SK-N-SH (cell line): ENCODE results near the gene KRT6B. TPM values are rescaled to one million over a fixed set of nuclear protein-coding genes. Genes with fewer than 3 reads are reported as not detected.
"Not testable (repeated sequence)": the region's sequence is repeated elsewhere in the genome, so short reads cannot be mapped to it uniquely, and the experiment has no call there.

Experiments
- CTCF ChIA-PET: fragments of 300-600, 350-600 bp; formaldehyde crosslinking; extraction: SDS; loops from one replicate; lab custom pipeline; 2021; lab: Yijun Ruan, JAX
- POLR2A ChIA-PET: fragments of 350-600 bp; sonication (Branson Sonifier 250); formaldehyde crosslinking; extraction: SDS; loops from one replicate; lab custom pipeline; 2020; ENCODE audit warnings: antibody characterized with exemption, inconsistent platforms; lab: Yijun Ruan, JAX
- DNase-seq: peaks from one replicate; pipeline ENCODE4 v3.0.0; 2012
- H2AFZ ChIP-seq: fragments of 200-600 bp; sonication (generic); 2 replicates; pipeline ENCODE4 v1.8.1; 2016; ENCODE audit warnings: antibody characterized with exemption, mild to moderate bottlenecking, low read depth
- H3F3A ChIP-seq: fragments of 200-600 bp; sonication (generic); replicated peaks from 2 replicates; pipeline ENCODE3; 2016; ENCODE audit warnings: antibody characterized with exemption, mild to moderate bottlenecking; ENCODE audit not compliant: insufficient read depth
- H3K27ac ChIP-seq, 2 experiments: fragments of 200-500 bp in 1 of 2; fragments of 200-600 bp in 1 of 2; sonication (Bioruptor generic) in 1 of 2; sonication (generic), shearing (Covaris generic) in 1 of 2; 2 replicates each; pipeline versions ENCODE4 v1.5.1 to v1.6.1; 2014 to 2016; ENCODE audit warnings: low read depth in 2 of 2, inconsistent platforms in 1 of 2, low read length in 1 of 2, mild to moderate bottlenecking in 1 of 2, mixed read lengths in 1 of 2
- H3K27me3 ChIP-seq: fragments of 200-600 bp; sonication (generic), shearing (Covaris generic); 2 replicates; pipeline ENCODE4 v1.6.1; 2016; ENCODE audit warnings: mixed run types; ENCODE audit not compliant: insufficient read depth
- H3K36me3 ChIP-seq, 2 experiments: fragments of 200-500 bp in 1 of 2; fragments of 200-600 bp in 1 of 2; sonication (Bioruptor generic) in 1 of 2; sonication (generic) in 1 of 2; replicated peaks in 1 of 2; 2 replicates each; pipeline versions ENCODE3 to v1.5.1; 2014 to 2016; ENCODE audit warnings: low read length in 1 of 2, mild to moderate bottlenecking in 1 of 2; ENCODE audit not compliant: insufficient read depth in 2 of 2, control insufficient read depth in 1 of 2
- H3K4me1 ChIP-seq, 2 experiments: fragments of 200-500 bp in 1 of 2; fragments of 200-600 bp in 1 of 2; sonication (Bioruptor generic) in 1 of 2; sonication (generic), shearing (Covaris generic) in 1 of 2; 2 replicates each; pipeline versions ENCODE4 v1.5.1 to v1.6.1; 2014 to 2016; ENCODE audit warnings: low read depth in 1 of 2, low read length in 1 of 2, mixed run types in 1 of 2; ENCODE audit not compliant: insufficient read depth in 2 of 2, control insufficient read depth in 1 of 2
- H3K4me2 ChIP-seq: fragments of 200-600 bp; sonication (generic), shearing (Covaris generic); 2 replicates; pipeline ENCODE4 v1.6.1; 2017; ENCODE audit warnings: mixed run types
- H3K4me3 ChIP-seq, 2 experiments: fragments of 200-500 bp in 1 of 2; fragments of 200-600 bp in 1 of 2; sonication (Bioruptor generic) in 1 of 2; sonication (generic), shearing (Covaris generic) in 1 of 2; 2 replicates each; pipeline versions ENCODE4 v1.5.1 to v1.8.1; 2014 to 2016; ENCODE audit warnings: low read depth in 2 of 2, inconsistent platforms in 1 of 2, low read length in 1 of 2, mild to moderate bottlenecking in 1 of 2, mixed read lengths in 1 of 2, moderate library complexity in 1 of 2
- H3K79me2 ChIP-seq: fragments of 200-600 bp; sonication (generic); 2 replicates; pipeline ENCODE4 v1.8.1; 2017; ENCODE audit warnings: mild to moderate bottlenecking; ENCODE audit not compliant: insufficient read depth
- H3K9ac ChIP-seq: fragments of 200-600 bp; sonication (generic); 2 replicates; pipeline ENCODE4 v1.6.1; 2017; ENCODE audit warnings: mixed run types
- H3K9me2 ChIP-seq: fragments of 200-600 bp; sonication (generic); 2 replicates; pipeline ENCODE4 v1.6.1; 2017; ENCODE audit warnings: mixed run types
- H3K9me3 ChIP-seq: fragments of 200-600 bp; sonication (generic); 2 replicates; pipeline ENCODE4 v1.6.1; 2017; ENCODE audit warnings: mixed run types, mild to moderate bottlenecking, moderate library complexity
- H4K20me1 ChIP-seq: fragments of 200-600 bp; sonication (generic); 2 replicates; pipeline ENCODE4 v1.6.1; 2017; ENCODE audit warnings: mild to moderate bottlenecking, mixed run types; ENCODE audit not compliant: insufficient read depth
- CTCF ChIP-seq: fragments of 200-600 bp; sonication (generic); IDR thresholded peaks from 2 replicates; pipeline ENCODE4 v1.6.1; 2017; ENCODE audit warnings: antibody characterized with exemption, mild to moderate bottlenecking, moderate library complexity
- EP300 ChIP-seq, 2 experiments: IDR thresholded peaks; 2 replicates each; pipeline versions ENCODE4 v1.4.0 to v1.6.1; 2012; ENCODE audit warnings: borderline replicate concordance in 1 of 2, low read depth in 1 of 2, low read length in 1 of 2
- FOSL2 ChIP-seq: IDR thresholded peaks from 2 replicates; pipeline ENCODE4 v1.4.0; 2012; ENCODE audit warnings: low read depth, mild to moderate bottlenecking, moderate library complexity, borderline replicate concordance
- FOXJ3 ChIP-seq: sonication (generic); formaldehyde crosslinking; IDR thresholded peaks from 2 replicates; pipeline ENCODE4 v1.5.1; 2020; ENCODE audit warnings: mild to moderate bottlenecking, missing genetic modification reagents
- GATA2 ChIP-seq: sonication (generic); formaldehyde crosslinking; IDR thresholded peaks from 2 replicates; pipeline ENCODE4 v1.5.0; 2020; ENCODE audit warnings: mild to moderate bottlenecking, missing genetic modification reagents
- IRF3 ChIP-seq: fragments of 150-350 bp; IDR thresholded peaks from 2 replicates; pipeline ENCODE4 v1.6.1; 2016; ENCODE audit warnings: mild to moderate bottlenecking, low read depth, low read length
- MAX ChIP-seq: IDR thresholded peaks from 2 replicates; pipeline ENCODE4 v1.4.0; 2012; ENCODE audit warnings: low read depth
- MEF2A ChIP-seq: IDR thresholded peaks from 2 replicates; pipeline ENCODE4 v1.4.0; 2012; ENCODE audit warnings: low read depth, borderline replicate concordance
- MXI1 ChIP-seq: IDR thresholded peaks from 2 replicates; pipeline ENCODE4 v1.6.1; 2012; ENCODE audit warnings: mild to moderate bottlenecking, low read depth, low read length, improper control_type of control experiment
- NRF1 ChIP-seq: IDR thresholded peaks from 2 replicates; pipeline ENCODE4 v1.6.1; 2012; ENCODE audit warnings: low read depth, mild to moderate bottlenecking, low read length
- RCOR1 ChIP-seq: fragments of 150-350 bp; IDR thresholded peaks from 2 replicates; pipeline ENCODE4 v1.6.1; 2017; ENCODE audit warnings: antibody characterized with exemption, low read length
- RXRA ChIP-seq: IDR thresholded peaks from 2 replicates; pipeline ENCODE4 v1.4.0; 2012; ENCODE audit warnings: low read depth, mild to moderate bottlenecking, borderline replicate concordance
- USF2 ChIP-seq: fragments of 150-350 bp; IDR thresholded peaks from 2 replicates; pipeline ENCODE4 v1.6.1; 2017; ENCODE audit warnings: antibody characterized with exemption, low read length, low read depth, borderline replicate concordance
- ZBTB33 ChIP-seq: IDR thresholded peaks from 2 replicates; pipeline ENCODE4 v1.4.0; 2012; ENCODE audit warnings: low read depth, borderline replicate concordance
- WGBS: methylation state at CpG from one replicate; pipeline ENCODE4 v1.1.6; 2017; ENCODE audit warnings: low lambda C conversion rate; 5-methylcytosine and 5-hydroxymethylcytosine counted together
- polyA plus RNA-seq, 3 experiments: library from polyadenylated mRNA; depleted of rRNA; stranded (reverse); fragments of >200 nt; gene quantifications; 2 replicates each; pipeline ENCODE4 v1.2.3, GENCODE V29; 2012

The KRT6B gene
- polyA plus RNA-seq, 1 of the 3 experiments (the other 2 are of a cell fraction) = not detected

GRCh38 chr12:52454411-52455201 is 2.7 kb upstream of the KRT6B start:
- Histone ChIP-seq H4K20me1 (no peaks in the 10 kb centered on the region), H3K4me2 (no peak overlapping the region), H3K27ac (no peak overlapping the region), H3K4me1 (no peaks in the 10 kb centered on the region), H3F3A (no peaks in the 10 kb centered on the region), H3K27me3 (peaks cover 15% of the 10 kb centered on the region), H3K36me3 (no peaks in the 10 kb centered on the region), H3K9ac (no peak overlapping the region), H3K4me3 (no peak overlapping the region), H3K9me2 (no peaks in the 10 kb centered on the region), H3K79me2 (no peaks in the 10 kb centered on the region), H3K9me3 (no peaks in the 10 kb centered on the region), H2AFZ (no peak overlapping the region)
- 17% methylated on average over 3 of the region's 3 CpGs for WGBS
- TF ChIP-seq RCOR1 (no peak), ZBTB33 (no peak), USF2 (no peak), MXI1 (no peak), NRF1 (no peak), FOSL2 (no peak)
- DNase-seq = no peak
- POLR2A ChIA-PET = no interaction called here
- CTCF ChIA-PET = no interaction called here

GRCh38 chr12:52448228-52448627 is 3.7 kb downstream of the KRT6B start:
- H3K27ac ChIP-seq = no peak overlapping the region
- H4K20me1 ChIP-seq = no peaks in the 10 kb centered on the region
- no peak overlapping the region for H2AFZ ChIP-seq
- WGBS = 1% methylated on average over 3 of the region's 3 CpGs
- no peak overlapping the region for H3K4me2 ChIP-seq
- no peak for DNase-seq
- no peak for TF ChIP-seq GATA2 (CRISPR knock-in tag)
- no peak for TF ChIP-seq EP300 (IDR thresholded peaks at IDR 0.05; ENCODE audit: borderline replicate concordance in 1 of 2, low read depth in 1 of 2, low read length in 1 of 2)
- TF ChIP-seq MEF2A = no peak
- TF ChIP-seq MAX = no peak
- no peak for TF ChIP-seq CTCF
- TF ChIP-seq FOXJ3 (CRISPR knock-in tag) = no peak
- no peak for TF ChIP-seq IRF3
- TF ChIP-seq RXRA = no peak
- no peaks in the 10 kb centered on the region for H3K79me2 ChIP-seq
- CTCF ChIA-PET = no interaction called here
- H3F3A ChIP-seq = no peaks in the 10 kb centered on the region
- H3K4me1 ChIP-seq = no peaks in the 10 kb centered on the region
- H3K4me3 ChIP-seq = no peak overlapping the region
- H3K9me3 ChIP-seq = no peaks in the 10 kb centered on the region
- H3K27me3 ChIP-seq = peaks cover 31% of the 10 kb centered on the region
- H3K9ac ChIP-seq = no peak overlapping the region
- POLR2A ChIA-PET = no interaction called here
- no peaks in the 10 kb centered on the region for H3K9me2 ChIP-seq
- H3K36me3 ChIP-seq = no peaks in the 10 kb centered on the region

GRCh38 chr12:52447196-52447595 is 4.8 kb downstream of the KRT6B start:
- H3K9ac ChIP-seq, DNase-seq, H3K4me2 ChIP-seq, H3K9me2 ChIP-seq, H3K36me3 ChIP-seq, H4K20me1 ChIP-seq, H3K4me1 ChIP-seq, H2AFZ ChIP-seq, H3K79me2 ChIP-seq, H3K9me3 ChIP-seq, H3K4me3 ChIP-seq, H3F3A ChIP-seq, H3K27ac ChIP-seq, POLR2A ChIA-PET: not testable (repeated sequence)
- CTCF ChIA-PET = interaction anchor here (2.8 kb wide), 1 partner anchor 437 kb away, joined by 6 read pairs; no protein-coding TSS in a partner anchor
- 38% methylated on average over 3 of the region's 11 CpGs for WGBS
- peaks cover 31% of the 10 kb centered on the region for H3K27me3 ChIP-seq
